WTC11 (cell line): ENCODE data around the gene MVD. TPM values are rescaled to one million over a fixed set of nuclear protein-coding genes. Genes with fewer than 3 reads are reported as not detected.

Experiments
- ATAC-seq: fragments of 200-7000 bp; cut with Tn5 transposase; 2 replicates; pipeline ENCODE4 v1.10.0; 2021; ENCODE audit warnings: mild to moderate bottlenecking, moderate library complexity
- CTCF ChIA-PET: fragments of 300-600 bp; sonication (Branson Sonifier 250); formaldehyde crosslinking; loops from one replicate; lab custom pipeline; 2021; ENCODE audit warnings: antibody characterized with exemption; lab: Charles Lee
- POLR2A ChIA-PET: fragments of 350-600 bp; sonication (Branson Sonifier 250); formaldehyde crosslinking; loops from one replicate; lab custom pipeline; 2021; ENCODE audit warnings: antibody characterized with exemption; lab: Charles Lee
- DNase-seq: peaks from one replicate; pipeline ENCODE4 v3.0.0; 2021; ENCODE audit warnings: low spot score
- H3K27ac Mint-ChIP-seq: 2 replicates; pipeline ENCODE4 v1.8.0; 2021; ENCODE audit warnings: mixed read lengths
- H3K27me3 Mint-ChIP-seq: 2 replicates; pipeline ENCODE4 v1.8.0; 2021; ENCODE audit warnings: low read depth, mild to moderate bottlenecking, moderate library complexity, mixed read lengths
- H3K36me3 Mint-ChIP-seq: 2 replicates; pipeline ENCODE4 v1.8.0; 2021; ENCODE audit warnings: mixed read lengths
- H3K4me1 Mint-ChIP-seq: 2 replicates; pipeline ENCODE4 v1.8.0; 2022; ENCODE audit warnings: mixed read lengths
- H3K4me3 Mint-ChIP-seq: 2 replicates; pipeline ENCODE4 v1.8.0; 2021; ENCODE audit warnings: mild to moderate bottlenecking, moderate library complexity, mixed read lengths
- H3K9me3 Mint-ChIP-seq: 2 replicates; pipeline ENCODE4 v1.8.0; 2021; ENCODE audit warnings: mixed read lengths
- CDX4 ChIP-seq: fragments of 250-450 bp; sonication (Bioruptor Pico); IDR thresholded peaks from 2 replicates; pipeline ENCODE4 v1.9.0; 2021; ENCODE audit warnings: moderate library complexity, mild to moderate bottlenecking, inconsistent platforms, borderline replicate concordance
- CREB1 ChIP-seq: sonication (generic); formaldehyde crosslinking; IDR thresholded peaks from 2 replicates; pipeline ENCODE4 v1.8.0; 2023; ENCODE audit warnings: mild to moderate bottlenecking, missing genetic modification reagents
- CREM ChIP-seq: sonication (generic); formaldehyde crosslinking; IDR thresholded peaks from 2 replicates; pipeline ENCODE4 v1.8.1; 2022; ENCODE audit warnings: mild to moderate bottlenecking, missing genetic modification reagents, moderate library complexity
- EMX1 ChIP-seq: fragments of 250-450 bp; sonication (Bioruptor Pico); IDR thresholded peaks from 2 replicates; pipeline ENCODE4 v1.8.0; 2021; ENCODE audit warnings: mild to moderate bottlenecking
- ESRRA ChIP-seq: sonication (generic); formaldehyde crosslinking; IDR thresholded peaks from 2 replicates; pipeline ENCODE4 v1.8.1; 2022; ENCODE audit warnings: mild to moderate bottlenecking, missing genetic modification reagents, borderline replicate concordance
- HMGA2 ChIP-seq: fragments of 250-450 bp; sonication (Bioruptor Pico); IDR thresholded peaks from 2 replicates; pipeline ENCODE4 v1.4.0; 2021; ENCODE audit warnings: mild to moderate bottlenecking, moderate library complexity
- HMGXB4 ChIP-seq: sonication (generic); formaldehyde crosslinking; IDR thresholded peaks from 2 replicates; pipeline ENCODE4 v1.8.1; 2023; ENCODE audit warnings: mild to moderate bottlenecking, moderate library complexity, missing genetic modification reagents
- IRF2 ChIP-seq: sonication (generic); formaldehyde crosslinking; IDR thresholded peaks from 2 replicates; pipeline ENCODE4 v1.8.0; 2022; ENCODE audit warnings: low read depth, missing genetic modification reagents, borderline replicate concordance
- NFATC4 ChIP-seq: fragments of 250-450 bp; sonication (Bioruptor Pico); IDR thresholded peaks from 2 replicates; pipeline ENCODE4 v1.9.0; 2021; ENCODE audit warnings: mild to moderate bottlenecking
- NFYB ChIP-seq: sonication (generic); formaldehyde crosslinking; conservative IDR thresholded peaks from 2 replicates; pipeline ENCODE4 v1.8.0; 2022; ENCODE audit warnings: low read depth, missing genetic modification reagents
- PREB ChIP-seq: sonication (generic); formaldehyde crosslinking; IDR thresholded peaks from 2 replicates; pipeline ENCODE4 v1.8.1; 2022; ENCODE audit warnings: mild to moderate bottlenecking, missing genetic modification reagents, moderate library complexity, borderline replicate concordance
- TCF7 ChIP-seq: sonication (generic); formaldehyde crosslinking; IDR thresholded peaks from 2 replicates; pipeline ENCODE4 v1.8.0; 2022; ENCODE audit warnings: mild to moderate bottlenecking, low read depth, missing genetic modification reagents, moderate library complexity
- TEAD1 ChIP-seq: sonication (generic); formaldehyde crosslinking; IDR thresholded peaks from 2 replicates; pipeline ENCODE4 v1.8.0; 2022; ENCODE audit warnings: mild to moderate bottlenecking, missing genetic modification reagents
- TEAD4 ChIP-seq: sonication (generic); formaldehyde crosslinking; IDR thresholded peaks from 2 replicates; pipeline ENCODE4 v1.8.0; 2022; ENCODE audit warnings: mild to moderate bottlenecking, missing genetic modification reagents
- ZBTB21 ChIP-seq: sonication (generic); formaldehyde crosslinking; IDR thresholded peaks from 2 replicates; pipeline ENCODE4 v1.8.1; 2023; ENCODE audit warnings: mild to moderate bottlenecking, missing genetic modification reagents, borderline replicate concordance
- ZNF232 ChIP-seq: sonication (generic); formaldehyde crosslinking; IDR thresholded peaks from 2 replicates; pipeline ENCODE4 v1.8.0; 2022; ENCODE audit warnings: mild to moderate bottlenecking, missing genetic modification reagents
- ZNF396 ChIP-seq: fragments of 250-450 bp; sonication (Bioruptor Pico); IDR thresholded peaks from 2 replicates; pipeline ENCODE4 v1.8.0; 2021; ENCODE audit warnings: mild to moderate bottlenecking, moderate library complexity, borderline replicate concordance
- ZNF423 ChIP-seq: fragments of 250-450 bp; sonication (Bioruptor Pico); IDR thresholded peaks from 2 replicates; pipeline ENCODE4 v2.1.2; 2022; ENCODE audit warnings: mild to moderate bottlenecking, moderate library complexity
- total RNA-seq: library from RNA; stranded (reverse); gene quantifications from 3 replicates; pipeline ENCODE4 v1.2.3, GENCODE V29; 2021
- TF ChIP-seq, protein P1 (sequence below): sonication (generic); formaldehyde crosslinking; IDR thresholded peaks from 2 replicates; pipeline ENCODE4 v1.8.1; 2023; ENCODE audit warnings: mild to moderate bottlenecking, missing genetic modification reagents
- TF ChIP-seq, protein P2 (sequence below): sonication (generic); formaldehyde crosslinking; IDR thresholded peaks from 2 replicates; pipeline ENCODE4 v1.8.0; 2022; ENCODE audit warnings: mild to moderate bottlenecking, missing genetic modification reagents

Gene MVD
- total RNA-seq, 1 experiment from 2014 or later = 113 TPM

DNA sequence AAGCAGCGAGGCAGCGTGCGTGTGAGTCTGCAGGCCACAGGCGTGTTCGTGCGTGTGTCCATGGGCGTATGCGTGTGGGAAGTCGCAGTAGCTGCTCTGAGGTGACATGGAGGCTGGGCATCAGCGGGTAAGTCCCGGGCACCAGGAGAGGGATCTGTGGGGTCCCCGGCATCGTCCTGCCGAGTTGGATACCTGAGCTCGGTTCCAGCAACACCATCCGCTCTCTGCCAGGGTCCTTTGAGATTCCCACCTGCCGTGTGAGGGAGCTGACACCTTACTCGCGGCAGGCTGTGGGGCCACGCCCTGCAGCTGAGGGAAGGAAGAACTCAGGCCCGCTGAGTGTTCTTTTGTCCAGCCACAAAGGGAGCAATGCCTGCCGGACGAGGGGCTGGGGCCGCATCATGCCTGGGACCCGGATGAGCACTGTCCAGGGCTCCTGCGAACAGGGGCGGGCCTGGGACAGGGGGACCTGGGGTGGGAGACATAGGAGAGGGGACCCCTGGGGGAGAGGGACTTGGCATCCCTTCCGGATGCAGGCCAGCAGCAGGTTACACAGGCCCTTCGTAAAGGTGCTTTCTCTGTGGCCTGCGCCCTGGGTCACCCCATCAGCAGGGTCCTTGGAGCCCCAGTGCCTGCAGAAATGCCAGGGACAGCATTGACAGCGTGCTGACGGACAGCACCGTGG, 28.4 kb upstream of the MVD start (continued):
- no peak for TF ChIP-seq HMGXB4 (CRISPR knock-in tag)
- no peak for TF ChIP-seq ZBTB21 (CRISPR knock-in tag)
- TF ChIP-seq TEAD1 (CRISPR knock-in tag) = no peak
- no peak for TF ChIP-seq ESRRA (CRISPR knock-in tag)
- no peak for TF ChIP-seq CDX4
- no peak for TF ChIP-seq CREM (CRISPR knock-in tag)
- no peak for TF ChIP-seq TCF7 (CRISPR knock-in tag)
- TF ChIP-seq CREB1 (CRISPR knock-in tag) = no peak
- TF ChIP-seq HMGA2 = no peak

DNA sequence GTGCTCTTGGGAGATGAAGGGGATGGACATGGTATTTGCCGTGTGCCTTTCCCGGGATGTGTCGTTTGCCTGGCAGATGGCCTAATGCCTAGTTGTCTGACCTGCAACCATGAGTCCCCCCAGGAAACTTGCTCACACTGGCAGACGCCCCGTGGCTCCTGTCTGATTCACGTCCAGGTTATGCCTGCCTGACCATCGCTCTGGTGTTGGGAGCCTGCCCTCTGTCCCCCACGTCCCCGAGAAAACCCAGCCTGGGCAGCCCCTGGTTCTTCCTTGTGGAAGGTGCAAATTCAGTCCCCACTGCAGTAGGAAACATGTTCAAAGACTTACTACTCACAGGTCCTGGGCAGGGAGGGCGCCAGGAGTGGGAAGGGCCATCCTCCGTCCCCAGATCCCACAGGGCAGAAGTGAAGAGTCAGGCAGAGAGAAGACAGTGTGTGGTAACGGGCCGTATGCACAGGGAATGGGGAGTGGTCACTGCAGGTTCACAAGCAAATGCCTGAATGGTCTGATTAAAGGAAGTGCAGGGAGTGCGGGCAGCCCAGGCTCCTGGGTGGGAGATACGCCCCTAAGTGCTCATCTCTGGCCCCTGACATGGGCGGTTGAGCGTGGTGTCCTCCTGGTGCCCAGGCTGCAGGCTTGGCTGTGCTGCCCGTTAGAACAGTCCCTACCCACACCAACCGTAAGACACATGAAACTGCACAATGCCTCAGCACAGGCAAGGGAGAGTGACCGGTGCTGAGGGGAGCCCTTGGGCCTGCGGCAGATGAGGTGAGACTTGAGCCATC, 27.6 kb upstream of the MVD start:
- ChIA-PET POLR2A (no interaction called here), CTCF (interaction anchor here (0.6 to 0.7 kb wide), 2 partner anchors 47 to 88 kb away, joined by 4 read pairs; no protein-coding TSS in a partner anchor)
- DNase-seq (no peak), ATAC-seq (no peak)
- Mint-ChIP-seq H3K4me1 (peaks cover 6% of the 10 kb centered on the region; the same call in 1 of the 2 replicates), H3K36me3 (no peaks in the 10 kb centered on the region), H3K27ac (peak overlapping the region; percentile 81; the same call in 1 of the 2 replicates), H3K27me3 (peaks cover 28% of the 10 kb centered on the region), H3K4me3 (no peak overlapping the region), H3K9me3 (no peaks in the 10 kb centered on the region)
- TF ChIP-seq ZNF396 (CRISPR knock-in tag) (no peak), TEAD4 (CRISPR knock-in tag) (no peak), EMX1 (CRISPR knock-in tag) (no peak), PREB (CRISPR knock-in tag) (no peak)
- TF ChIP-seq, protein P1, sequence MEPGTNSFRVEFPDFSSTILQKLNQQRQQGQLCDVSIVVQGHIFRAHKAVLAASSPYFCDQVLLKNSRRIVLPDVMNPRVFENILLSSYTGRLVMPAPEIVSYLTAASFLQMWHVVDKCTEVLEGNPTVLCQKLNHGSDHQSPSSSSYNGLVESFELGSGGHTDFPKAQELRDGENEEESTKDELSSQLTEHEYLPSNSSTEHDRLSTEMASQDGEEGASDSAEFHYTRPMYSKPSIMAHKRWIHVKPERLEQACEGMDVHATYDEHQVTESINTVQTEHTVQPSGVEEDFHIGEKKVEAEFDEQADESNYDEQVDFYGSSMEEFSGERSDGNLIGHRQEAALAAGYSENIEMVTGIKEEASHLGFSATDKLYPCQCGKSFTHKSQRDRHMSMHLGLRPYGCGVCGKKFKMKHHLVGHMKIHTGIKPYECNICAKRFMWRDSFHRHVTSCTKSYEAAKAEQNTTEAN (CRISPR knock-in tag) = no peak

- H3K9me3 Mint-ChIP-seq = no peaks in the 10 kb centered on the region
- DNase-seq = no peak
These were observed 25.3 kb upstream of the MVD start for GRCh38 chr16:88688013-88688778.

More at GRCh38 chr16:88688013-88688778, 25.3 kb upstream of the MVD start:
- peak overlapping the region; percentile 16; the same call in 1 of the 2 replicates for H3K4me3 Mint-ChIP-seq
- no peak for ATAC-seq
- POLR2A ChIA-PET = interaction anchor here (0.6 kb wide), 1 partner anchor 137 kb away, joined by 3 read pairs; no protein-coding TSS in a partner anchor
- CTCF ChIA-PET = interaction anchor here (0.8 to 5.8 kb wide), 6 partner anchors 10 to 82 kb away, joined by 3 to 111 read pairs (median 7); no protein-coding TSS in a partner anchor
- TF ChIP-seq, protein P2, sequence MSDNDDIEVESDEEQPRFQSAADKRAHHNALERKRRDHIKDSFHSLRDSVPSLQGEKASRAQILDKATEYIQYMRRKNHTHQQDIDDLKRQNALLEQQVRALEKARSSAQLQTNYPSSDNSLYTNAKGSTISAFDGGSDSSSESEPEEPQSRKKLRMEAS (CRISPR knock-in tag) = no peak
- no peak for TF ChIP-seq NFATC4 (CRISPR knock-in tag)
- TF ChIP-seq ZNF232 (CRISPR knock-in tag) = no peak
- peak; percentile 86 for TF ChIP-seq ZNF423 (CRISPR knock-in tag)
- no peak for TF ChIP-seq IRF2 (CRISPR knock-in tag)
- TF ChIP-seq NFYB (CRISPR knock-in tag) = no peak
- H3K27ac Mint-ChIP-seq = no peak overlapping the region
- H3K4me1 Mint-ChIP-seq = peaks cover 15% of the 10 kb centered on the region
- H3K36me3 Mint-ChIP-seq = no peaks in the 10 kb centered on the region
- peaks cover 28% of the 10 kb centered on the region for H3K27me3 Mint-ChIP-seq
